Left lung (tissue), 10 donors: ENCODE data around the gene NPM1. TPM values are rescaled to one million over a fixed set of nuclear protein-coding genes. Genes with fewer than 3 reads are reported as not detected.

Experiments used
- ATAC-seq: fragments of 200-7000 bp; cut with Tn5 transposase; one replicate; pipeline ENCODE4 v1.9.1; 2020; ENCODE audit warnings: moderate library complexity
- DNase-seq, 4 donors: peaks; one replicate each; pipeline ENCODE4 v3.0.0-alpha.2; 2013 to 2020
- H3K27ac ChIP-seq, 2 donors: fragments of 200-600 bp; sonication (generic) in 1 of 2; one replicate each; pipeline versions ENCODE4 v1.5.0 to v1.8.0; 2020 to 2021
- H3K27me3 ChIP-seq, 2 donors: fragments of 200-600 bp; sonication (generic) in 1 of 2; one replicate each; pipeline versions ENCODE4 v1.5.0 to v1.8.0; 2020 to 2021
- H3K36me3 ChIP-seq, 2 donors: fragments of 200-600 bp; sonication (generic) in 1 of 2; one replicate each; pipeline versions ENCODE4 v1.5.0 to v1.8.0; 2020 to 2021
- H3K4me1 ChIP-seq, 2 donors: fragments of 200-600 bp; one replicate each; pipeline ENCODE4 v1.8.0; 2021
- H3K4me3 ChIP-seq, 2 donors: fragments of 200-600 bp; sonication (generic) in 1 of 2; one replicate each; pipeline versions ENCODE4 v1.5.0 to v1.8.0; 2020 to 2021; ENCODE audit warnings: mild to moderate bottlenecking in 1 of 2
- H3K9me3 ChIP-seq, 2 donors: fragments of 200-600 bp; sonication (generic) in 1 of 2; one replicate each; pipeline versions ENCODE4 v1.5.0 to v1.8.0; 2020 to 2021
- intact Hi-C, 2 donors: fragments of 100-400 bp; cut with DNase I; formaldehyde crosslinking; loops; one replicate each; pipeline versions ENCODE4 v1.11.2 to v1.14.2; 2022
- polyA plus RNA-seq, 6 donors: library from polyadenylated mRNA; unstranded; fragments of 120-200 nt; gene quantifications; one replicate each; pipeline ENCODE4 v1.2.1, GENCODE V29; 2013; ENCODE audit not compliant: insufficient read length in 6 of 6
- total RNA-seq, 2 donors: library from RNA; stranded (reverse); fragmentation: NEBNext Ultra II Directional; extraction: Animal tissue kit (Norgen Biotek cat#: 25700); gene quantifications; one replicate each; pipeline ENCODE4 v1.2.1, GENCODE V29; 2021
- TF ChIP-seq, protein P1 (sequence below), 2 donors: fragments of 200-600 bp; sonication (generic) in 1 of 2; IDR thresholded peaks; one replicate each; pipeline versions ENCODE4 v1.5.0 to v1.8.0; 2021; ENCODE audit warnings: antibody characterized with exemption in 2 of 2
- donor health status: DM: no; HTN: yes; CAD: no.
- donor health status: DM: no; HTN: no; CAD: no.

NPM1 gene
- total and polyA plus RNA-seq, 8 donors, result 580 to 2,178 (median 1,976) TPM

DNA sequence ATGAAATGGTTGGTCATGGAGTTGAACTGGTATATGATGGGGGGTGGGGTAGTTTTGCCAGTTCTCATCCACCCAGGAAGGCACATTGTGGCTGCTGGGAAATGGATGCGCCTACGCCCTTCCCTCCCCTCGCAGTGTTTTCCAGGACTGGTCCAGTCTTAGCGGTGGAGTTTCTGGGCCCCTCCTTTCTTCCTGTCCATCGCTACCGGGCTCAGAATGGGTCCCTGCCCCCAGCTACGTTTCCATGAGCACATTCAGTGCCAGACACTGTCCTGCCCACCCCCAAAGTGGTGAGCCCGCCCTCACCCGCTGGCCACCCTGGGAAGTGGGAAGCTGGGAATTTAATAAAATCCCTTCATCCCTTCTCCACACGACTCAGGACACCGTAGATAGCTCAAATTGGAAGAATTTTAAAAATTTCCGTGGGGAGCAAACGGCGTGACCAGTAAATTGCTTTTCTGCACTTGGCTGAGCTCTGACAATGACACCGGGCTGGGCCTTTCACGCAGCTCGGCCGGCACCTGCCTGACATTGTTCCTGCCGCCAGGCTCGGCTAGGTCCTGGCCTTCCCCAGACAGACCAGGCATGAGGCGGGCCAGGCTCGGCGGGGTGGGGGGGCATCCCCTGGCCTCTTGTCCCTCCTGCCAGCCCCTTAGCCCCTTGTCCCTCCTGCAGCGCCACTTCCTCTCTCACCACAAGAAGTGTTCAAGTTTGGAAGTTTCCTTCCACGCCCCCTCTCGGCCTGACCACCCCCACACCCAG, 35.4 kb downstream of the NPM1 start:
- no peaks in the 10 kb centered on the region for H3K9me3 ChIP-seq
- no peak for ATAC-seq
- H3K27ac ChIP-seq, result no peak overlapping the region
- H3K4me3 ChIP-seq, result no peak overlapping the region
- H3K27me3 ChIP-seq, result peaks cover 0 to 43% of the 10 kb centered on the region in 2 donors
- TF ChIP-seq, protein P1, sequence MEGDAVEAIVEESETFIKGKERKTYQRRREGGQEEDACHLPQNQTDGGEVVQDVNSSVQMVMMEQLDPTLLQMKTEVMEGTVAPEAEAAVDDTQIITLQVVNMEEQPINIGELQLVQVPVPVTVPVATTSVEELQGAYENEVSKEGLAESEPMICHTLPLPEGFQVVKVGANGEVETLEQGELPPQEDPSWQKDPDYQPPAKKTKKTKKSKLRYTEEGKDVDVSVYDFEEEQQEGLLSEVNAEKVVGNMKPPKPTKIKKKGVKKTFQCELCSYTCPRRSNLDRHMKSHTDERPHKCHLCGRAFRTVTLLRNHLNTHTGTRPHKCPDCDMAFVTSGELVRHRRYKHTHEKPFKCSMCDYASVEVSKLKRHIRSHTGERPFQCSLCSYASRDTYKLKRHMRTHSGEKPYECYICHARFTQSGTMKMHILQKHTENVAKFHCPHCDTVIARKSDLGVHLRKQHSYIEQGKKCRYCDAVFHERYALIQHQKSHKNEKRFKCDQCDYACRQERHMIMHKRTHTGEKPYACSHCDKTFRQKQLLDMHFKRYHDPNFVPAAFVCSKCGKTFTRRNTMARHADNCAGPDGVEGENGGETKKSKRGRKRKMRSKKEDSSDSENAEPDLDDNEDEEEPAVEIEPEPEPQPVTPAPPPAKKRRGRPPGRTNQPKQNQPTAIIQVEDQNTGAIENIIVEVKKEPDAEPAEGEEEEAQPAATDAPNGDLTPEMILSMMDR (IDR thresholded peaks at IDR 0.05), result no peak
- no peak for DNase-seq
- intact Hi-C loops, result no loop called here
- peaks cover 14 to 29% of the 10 kb centered on the region in 2 donors for H3K4me1 ChIP-seq
- H3K36me3 ChIP-seq, result no peaks in the 10 kb centered on the region

DNA sequence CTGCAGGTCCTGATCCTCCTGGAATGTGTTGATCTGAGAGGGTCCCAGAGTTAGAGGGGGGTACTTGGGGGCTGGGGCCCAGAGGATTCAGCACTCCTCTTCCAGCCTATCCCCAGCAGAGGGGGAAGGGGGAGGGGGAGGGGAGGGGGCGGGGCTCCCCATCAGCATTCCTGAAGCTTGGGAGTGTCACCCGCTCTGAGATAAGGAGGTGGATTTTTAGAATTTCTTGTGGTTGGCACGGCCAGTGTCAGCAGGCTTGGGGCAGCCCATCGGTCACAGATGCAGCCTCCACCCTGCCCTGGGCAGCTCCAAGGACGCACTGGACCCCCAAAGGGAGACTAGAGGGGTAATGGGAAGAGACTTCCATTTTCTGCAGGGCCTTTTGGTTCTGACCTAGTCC, 37.1 kb downstream of the NPM1 start:
- intact Hi-C loops, result no loop called here

DNA sequence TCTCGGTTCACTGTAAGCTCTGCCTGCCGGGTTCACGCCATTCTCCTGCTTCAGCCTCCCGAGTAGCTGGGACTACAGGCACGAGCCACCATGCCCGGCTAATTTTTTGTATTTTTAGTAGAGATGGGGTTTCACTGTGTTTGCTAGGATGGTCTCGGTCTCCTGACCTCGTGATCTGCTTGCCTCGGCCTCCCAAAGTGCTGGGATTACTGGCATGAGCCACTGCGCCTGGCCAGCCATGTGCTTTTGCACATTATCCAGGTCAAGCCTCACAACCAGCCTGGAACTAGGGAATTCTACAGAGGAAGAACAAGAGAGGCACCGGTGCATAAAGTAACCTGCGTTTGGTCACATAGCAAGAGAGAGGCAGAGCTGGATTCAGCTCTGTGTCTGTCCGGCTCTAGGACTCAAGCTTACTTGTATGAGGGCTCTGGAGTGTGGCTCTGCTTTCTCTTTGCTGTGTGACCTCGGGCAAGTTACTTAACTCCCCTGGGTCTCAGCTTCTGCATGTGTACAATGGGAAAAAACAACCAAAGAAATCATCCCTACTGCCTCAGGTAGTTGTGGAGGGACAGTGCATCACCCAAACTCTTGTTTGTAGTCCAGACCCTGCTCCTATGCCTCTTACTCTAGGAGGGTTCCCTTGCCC, 38.1 kb downstream of the NPM1 start:
- no peaks in the 10 kb centered on the region for H3K36me3 ChIP-seq
- ATAC-seq, result no peak
- no peaks in the 10 kb centered on the region for H3K9me3 ChIP-seq
- DNase-seq, result no peak
- peaks cover 0 to 18% of the 10 kb centered on the region in 2 donors for H3K27me3 ChIP-seq
- peaks cover 3 to 6% of the 10 kb centered on the region in 2 donors for H3K4me1 ChIP-seq
- intact Hi-C loops, result no loop called here
- H3K4me3 ChIP-seq, result no peak overlapping the region
- TF ChIP-seq, protein P1 (IDR thresholded peaks at IDR 0.05), result no peak
- H3K27ac ChIP-seq, result no peak overlapping the region

More for the DNA sequence above, 37.1 kb downstream of the NPM1 start:
- Histone ChIP-seq H3K4me1 (peaks cover 9 to 15% of the 10 kb centered on the region in 2 donors), H3K27me3 (peaks cover 0 to 28% of the 10 kb centered on the region in 2 donors), H3K36me3 (no peaks in the 10 kb centered on the region), H3K9me3 (no peaks in the 10 kb centered on the region), H3K27ac (no peak overlapping the region), H3K4me3 (no peak overlapping the region)
- peak; percentile 30 for ATAC-seq
- DNase-seq, result no peak
- TF ChIP-seq, protein P1 (IDR thresholded peaks at IDR 0.05), result no peak

DNA sequence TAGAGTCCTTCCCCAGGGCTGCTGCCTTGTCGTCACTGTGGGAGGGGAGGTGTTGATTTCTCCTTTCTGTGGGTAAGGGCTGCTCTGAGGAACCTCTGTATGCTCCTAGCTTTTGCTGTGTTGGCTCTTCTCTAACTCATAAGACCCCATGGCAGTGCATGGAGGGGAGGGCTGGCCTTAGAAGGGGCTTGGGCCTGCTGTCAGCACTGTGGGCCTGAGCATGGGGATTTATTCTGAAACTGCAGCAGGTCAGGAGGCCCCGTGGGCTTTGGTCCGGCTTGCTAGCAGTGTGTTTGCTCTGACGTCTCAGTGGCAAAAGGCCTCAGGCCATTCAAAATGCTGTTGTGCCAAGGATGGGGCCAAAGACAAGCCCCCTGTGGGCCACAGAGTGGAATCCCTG, 38.6 kb downstream of the NPM1 start:
- TF ChIP-seq, protein P1 (IDR thresholded peaks at IDR 0.05), result no peak
- Histone ChIP-seq H3K36me3 (no peaks in the 10 kb centered on the region), H3K4me1 (peaks cover 0 to under 1% of the 10 kb centered on the region in 2 donors), H3K4me3 (no peak overlapping the region), H3K27me3 (peaks cover 0 to 12% of the 10 kb centered on the region in 2 donors), H3K9me3 (no peaks in the 10 kb centered on the region), H3K27ac (no peak overlapping the region)
- ATAC-seq, result no peak
- intact Hi-C loops, result no loop called here
- no peak for DNase-seq

DNA sequence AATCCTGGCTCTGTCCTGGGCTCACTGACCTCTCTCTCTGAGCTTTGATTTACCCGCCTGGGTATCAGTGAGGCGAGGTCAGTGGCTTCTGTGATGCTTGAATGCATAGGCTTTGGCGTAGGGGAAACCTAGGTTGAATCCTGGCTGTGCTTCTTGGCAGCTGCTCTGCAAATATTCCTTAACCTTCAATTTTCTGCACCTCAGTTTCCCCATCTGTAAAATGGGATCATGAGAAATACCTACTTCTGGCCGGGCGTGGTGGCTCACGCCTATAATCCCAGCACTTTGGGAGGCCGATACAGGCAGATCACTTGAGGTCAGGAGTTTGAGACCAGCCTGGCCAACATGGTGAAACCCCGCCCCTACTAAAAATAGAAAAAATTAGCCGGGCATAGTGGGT, 39.0 kb downstream of the NPM1 start:
- no peak overlapping the region for H3K4me3 ChIP-seq
- ATAC-seq (no peak), DNase-seq (no peak)
- peaks cover 0 to 8% of the 10 kb centered on the region in 2 donors for H3K27me3 ChIP-seq
- H3K9me3 ChIP-seq, result no peaks in the 10 kb centered on the region
- TF ChIP-seq, protein P1 (IDR thresholded peaks at IDR 0.05), result no peak
- intact Hi-C loops, result no loop called here
- no peak overlapping the region for H3K27ac ChIP-seq
- no peaks in the 10 kb centered on the region for H3K36me3 ChIP-seq
- no peaks in the 10 kb centered on the region for H3K4me1 ChIP-seq
